ENCODE measurements around the gene HMCN1. TPM values are rescaled to one million over a fixed set of nuclear protein-coding genes. Genes with fewer than 3 reads are reported as not detected.

Gene HMCN1
- total RNA-seq, 2 donors from 2014 or later: 10.4 to 22.3 TPM

DNA sequence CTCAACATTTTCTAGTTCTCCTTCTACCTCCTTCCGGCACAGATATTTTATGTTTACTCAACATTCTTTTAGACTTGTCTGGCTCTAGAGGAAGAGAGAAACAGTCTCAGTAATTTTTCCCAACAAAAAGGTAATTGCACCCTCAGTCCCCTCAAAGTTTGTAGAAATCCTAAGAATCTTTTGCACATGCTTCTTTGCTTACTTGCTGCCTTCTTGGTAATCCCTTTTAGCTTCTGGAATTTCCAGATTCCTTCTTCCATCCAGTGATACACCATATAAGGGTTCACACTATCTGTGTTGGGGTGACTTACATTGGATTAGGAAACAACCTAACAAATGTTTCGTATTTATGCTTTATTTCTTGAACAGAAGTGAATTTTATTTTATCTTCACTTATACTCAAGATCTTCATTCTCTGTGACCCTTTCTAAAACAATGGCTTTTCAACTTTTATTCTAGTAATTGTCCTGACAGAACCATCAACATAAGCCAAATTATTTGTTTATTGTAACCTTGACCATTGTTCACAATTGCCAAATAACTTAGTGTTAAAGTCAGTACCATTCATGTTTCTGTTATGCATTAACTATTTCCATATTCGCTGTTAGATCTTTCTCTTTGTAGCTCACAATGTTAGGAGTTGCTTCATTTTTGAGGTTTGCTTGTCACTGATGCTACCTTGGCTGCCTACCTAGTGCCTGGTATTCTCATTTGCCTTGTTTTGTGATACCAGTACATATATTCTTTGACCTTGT lies 238.1 kb downstream of the HMCN1 start:
- DNase-seq (no peak), ATAC-seq (no peak)
- intact Hi-C loops (cut with DNase I): no loop called here

DNA sequence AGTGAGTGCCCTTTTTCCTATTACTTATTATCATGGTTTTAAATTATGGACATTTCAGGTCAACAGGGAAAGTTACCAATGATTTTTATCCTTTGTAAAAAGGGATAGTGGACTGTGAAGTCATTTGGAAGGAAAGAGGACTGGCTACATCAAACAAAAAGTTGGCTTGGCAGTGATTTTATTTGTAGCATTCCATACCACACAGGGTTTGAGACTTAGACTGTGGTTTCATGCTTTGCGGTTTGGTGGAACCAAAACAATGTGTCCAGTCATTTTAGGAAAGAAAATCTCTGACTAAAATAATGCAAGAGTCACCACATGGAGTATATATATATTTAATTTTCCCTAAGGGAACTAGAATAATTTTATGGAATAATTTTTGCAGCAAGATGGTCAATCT lies 239.5 kb downstream of the HMCN1 start:
- intact Hi-C loops (cut with DNase I): no loop called here
- no peak for DNase-seq
- no peak for ATAC-seq

DNA sequence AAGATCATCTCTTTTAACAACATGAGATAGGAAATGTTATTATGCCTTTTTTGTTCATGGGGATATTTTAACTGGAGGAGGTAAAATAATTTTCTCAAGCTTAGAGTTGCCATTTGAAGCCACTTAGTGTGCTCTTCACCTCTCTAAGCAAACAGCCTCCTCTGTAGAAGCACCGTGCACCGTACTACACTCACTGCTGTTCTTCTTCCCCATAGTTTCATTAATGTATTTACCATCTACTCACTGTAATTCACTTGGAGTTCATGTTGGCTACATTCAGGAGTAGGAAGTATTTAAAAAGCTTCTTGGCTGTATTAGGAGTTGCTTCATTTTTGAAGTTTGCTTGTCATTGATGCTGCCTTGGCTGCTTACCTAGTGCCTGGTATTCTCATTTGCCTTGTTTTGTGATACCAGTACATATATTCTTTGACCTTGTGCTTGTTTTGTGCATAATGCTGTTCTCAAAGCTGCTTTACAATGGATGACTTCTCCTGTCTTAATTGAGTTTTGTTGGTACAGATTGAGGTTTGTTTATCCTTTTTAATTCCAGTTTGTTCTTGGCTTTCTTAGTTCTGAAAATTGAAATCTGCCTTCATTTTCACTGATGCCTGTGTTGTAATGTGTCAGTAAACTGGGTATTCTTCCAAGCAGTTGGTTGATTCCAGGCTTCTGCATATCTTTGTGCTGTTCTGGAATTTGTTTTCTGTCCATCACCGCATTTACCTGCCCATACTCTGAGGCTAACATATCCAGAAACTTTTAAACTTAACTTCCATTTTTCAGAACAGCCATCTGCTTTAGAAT lies 240.4 kb downstream of the HMCN1 start:
- intact Hi-C loops (cut with DNase I): no loop called here
- ATAC-seq (no peak), DNase-seq (no peak)

DNA sequence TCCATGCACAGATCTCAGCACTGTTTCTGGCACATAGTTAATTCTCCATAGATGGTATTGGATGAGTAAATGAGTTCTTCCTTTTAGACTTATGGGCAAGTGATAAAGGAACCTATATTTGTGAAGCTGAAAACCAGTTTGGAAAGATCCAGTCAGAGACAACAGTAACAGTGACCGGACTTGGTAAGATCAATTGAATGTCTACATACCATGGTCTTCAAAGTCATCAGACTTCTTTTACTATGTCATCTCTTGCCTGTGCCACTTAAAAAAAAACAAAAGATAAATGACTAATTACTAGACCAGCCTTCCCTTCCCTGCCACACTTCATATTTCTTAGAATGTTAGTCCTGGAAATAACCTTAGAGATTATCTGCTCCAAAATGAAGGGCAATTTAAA lies 246.7 kb downstream of the HMCN1 start:
- intact Hi-C loops (cut with DNase I): no loop called here
- no peak for DNase-seq
- no peak for ATAC-seq

GRCh38 chr1:185984113-185984836 lies 250.1 kb downstream of the HMCN1 start:
- DNase-seq (no peak), ATAC-seq (peak; percentile 72 to 83)
- intact Hi-C loops (cut with DNase I): no loop called here

DNA sequence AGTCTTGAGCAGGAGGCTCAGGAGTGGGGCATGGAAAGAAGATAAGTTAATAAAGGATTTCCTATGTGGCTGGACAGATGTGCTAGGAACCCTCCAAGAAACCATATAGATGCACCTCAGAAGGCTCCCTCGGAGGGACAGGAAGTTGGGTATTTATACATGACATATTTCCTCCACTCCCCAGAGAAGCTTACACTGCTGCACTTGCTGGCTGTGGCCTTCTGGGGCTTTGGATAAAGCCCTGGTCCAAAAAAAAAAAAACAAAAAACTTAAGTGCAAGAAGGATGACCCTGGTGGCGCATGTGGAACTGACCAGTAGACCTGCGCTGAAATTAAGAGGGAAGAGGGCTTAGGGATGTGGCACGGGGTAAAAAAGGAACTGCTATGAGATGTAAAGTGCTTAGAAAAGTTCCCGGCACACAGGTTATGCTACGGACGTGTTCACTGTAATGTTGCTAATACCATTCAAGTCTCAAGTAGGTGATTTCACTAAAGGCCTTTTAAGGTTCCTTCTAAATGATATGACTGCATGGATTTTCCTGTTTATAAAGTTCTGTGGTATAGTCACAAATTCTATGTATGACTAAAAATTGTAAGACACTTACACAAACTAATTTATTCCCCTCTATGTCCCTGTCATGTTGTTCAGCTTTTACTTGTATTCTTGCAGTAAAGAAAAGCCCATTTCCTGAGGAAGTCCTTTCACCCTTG lies 253.6 kb downstream of the HMCN1 start:
- intact Hi-C loops (cut with DNase I): no loop called here

DNA sequence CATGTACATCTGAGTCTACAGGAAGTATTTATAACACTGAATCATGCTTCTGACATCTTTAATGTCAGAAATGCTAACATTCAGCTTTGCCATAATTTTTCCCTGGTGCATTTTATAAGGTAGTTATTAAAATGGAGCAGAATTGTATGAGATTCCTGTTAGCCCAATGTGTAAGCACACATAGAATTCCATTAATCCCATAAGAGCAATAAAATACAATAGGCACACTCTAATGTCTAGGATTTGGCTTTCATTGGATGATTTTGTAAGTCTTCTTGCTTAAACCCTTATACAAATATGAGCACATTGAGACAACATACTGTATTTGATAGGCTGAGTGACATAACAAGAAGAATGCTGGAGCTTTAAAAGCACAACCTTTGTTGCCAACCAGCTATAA lies 256.4 kb downstream of the HMCN1 start:
- ATAC-seq (no peak), DNase-seq (no peak)
- intact Hi-C loops (cut with DNase I): no loop called here

More for the DNA sequence above, 253.6 kb downstream of the HMCN1 start:
- ATAC-seq (no peak), DNase-seq (no peak)

- DNase-seq (no peak), ATAC-seq (no peak)
- intact Hi-C loops (cut with DNase I): no loop called here
Observed at GRCh38 chr1:185991266-185991665, 257.1 kb downstream of the HMCN1 start.

DNA sequence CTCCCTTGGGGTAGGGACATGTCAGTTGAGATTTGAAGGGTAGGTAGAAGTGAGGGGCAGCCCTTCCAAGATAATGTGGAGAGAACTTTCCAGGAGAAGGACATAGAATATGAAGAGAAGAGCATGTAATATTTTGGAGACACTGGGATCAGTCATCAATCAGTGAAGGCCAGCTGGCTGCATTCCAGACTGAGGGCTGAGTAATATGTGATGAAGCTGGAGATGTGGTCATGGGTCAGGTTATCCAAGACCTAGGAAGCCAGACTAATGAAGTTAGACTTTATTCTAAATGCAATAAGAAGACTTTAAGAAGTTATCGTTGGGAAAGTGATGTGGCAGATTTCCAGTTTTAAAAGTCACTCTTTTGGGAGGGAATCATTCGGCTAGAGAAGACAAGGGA lies 262.0 kb downstream of the HMCN1 start:
- DNase-seq (peak; percentile 68), ATAC-seq (peak in 1 of 2 donors; percentile 76)
- intact Hi-C loops (cut with DNase I): no loop called here

DNA sequence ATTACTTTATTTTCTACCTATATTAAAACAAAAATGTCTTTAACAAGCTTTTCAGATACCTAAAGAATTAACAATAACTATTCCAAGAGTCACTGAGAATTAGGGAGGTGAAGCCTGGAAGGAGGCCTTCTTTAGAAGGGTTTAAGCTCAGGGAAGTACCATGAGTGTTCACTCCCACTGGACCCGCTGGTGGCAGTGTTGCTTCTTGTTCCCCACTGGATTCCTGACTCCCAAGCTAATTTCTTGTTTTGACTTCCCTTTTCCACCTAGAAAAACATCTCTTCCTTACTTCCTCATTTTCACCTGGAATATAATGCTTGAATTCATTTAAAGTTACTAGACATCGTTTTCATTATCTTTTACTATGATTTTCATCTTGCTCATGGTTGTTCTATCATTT lies 264.2 kb downstream of the HMCN1 start:
- intact Hi-C loops (cut with DNase I): no loop called here
- no peak for DNase-seq
- no peak for ATAC-seq

GRCh38 chr1:186002406-186002805 lies 268.2 kb downstream of the HMCN1 start:
- DNase-seq (no peak), ATAC-seq (peak in 1 of 2 donors; percentile 59)
- intact Hi-C loops (cut with DNase I): no loop called here

GRCh38 chr1:186009039-186009737 lies 275.0 kb downstream of the HMCN1 start:
- intact Hi-C loops (cut with DNase I): no loop called here
- peak in 1 of 2 donors; percentile 53 for ATAC-seq
- no peak for DNase-seq

DNA sequence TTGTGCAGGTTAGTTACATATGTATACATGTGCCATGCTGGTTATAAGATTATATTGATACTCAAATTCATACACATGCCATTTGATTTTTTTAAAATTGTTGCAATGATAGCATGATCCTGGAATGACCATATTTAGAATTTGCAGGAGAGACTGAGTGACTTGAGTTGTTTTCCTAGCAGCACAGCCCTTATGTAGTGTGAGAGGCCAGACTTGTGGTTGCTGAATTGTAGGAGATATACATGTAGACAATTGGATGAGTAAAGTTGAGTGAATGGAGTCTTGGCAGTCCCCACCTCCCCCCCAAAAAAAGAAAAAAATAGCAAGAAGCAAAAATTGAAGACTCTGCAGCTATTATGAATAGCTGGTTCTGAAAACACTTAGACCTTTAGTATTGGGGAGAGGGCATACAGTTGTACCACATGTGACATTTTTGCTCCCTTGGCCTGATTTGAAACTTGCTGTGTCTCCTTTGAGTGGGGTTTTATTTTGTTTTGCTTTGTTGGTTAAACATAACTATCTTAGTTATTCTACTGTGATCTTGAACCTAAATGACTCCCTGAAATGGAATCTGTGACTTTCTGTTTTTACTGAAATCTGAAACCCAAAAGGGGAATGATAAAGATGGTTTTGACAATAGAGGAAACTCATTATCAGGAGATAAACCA lies 280.3 kb downstream of the HMCN1 start:
- intact Hi-C loops (cut with DNase I): no loop called here
- DNase-seq (no peak), ATAC-seq (no peak)

- intact Hi-C loops (cut with DNase I): no loop called here
- ATAC-seq: no peak
Observed at GRCh38 chr1:186016856-186017255, 282.7 kb downstream of the HMCN1 start.

DNA sequence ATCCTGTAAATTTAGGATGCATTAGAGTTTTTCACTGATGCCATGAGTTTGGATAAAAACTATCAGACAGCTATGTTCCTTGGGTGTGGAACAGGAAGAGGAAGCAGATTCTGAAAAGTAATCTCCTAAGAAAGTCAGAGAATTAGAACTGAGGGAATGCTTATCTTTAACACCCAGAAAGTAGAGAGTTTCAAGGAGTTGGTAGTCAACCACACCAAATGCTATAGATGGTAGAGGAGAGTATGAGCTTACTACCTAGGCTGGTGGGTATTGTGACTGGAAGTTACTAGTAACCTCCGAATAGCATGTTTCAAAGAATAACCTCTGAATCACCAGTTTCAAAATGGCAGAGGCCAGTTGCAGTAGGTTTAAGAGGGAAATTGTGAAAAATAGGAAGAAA lies 288.0 kb downstream of the HMCN1 start:
- intact Hi-C loops (cut with DNase I): no loop called here
- ATAC-seq (no peak), DNase-seq (no peak)

More at GRCh38 chr1:186016856-186017255, 282.7 kb downstream of the HMCN1 start:
- no peak for DNase-seq

DNA sequence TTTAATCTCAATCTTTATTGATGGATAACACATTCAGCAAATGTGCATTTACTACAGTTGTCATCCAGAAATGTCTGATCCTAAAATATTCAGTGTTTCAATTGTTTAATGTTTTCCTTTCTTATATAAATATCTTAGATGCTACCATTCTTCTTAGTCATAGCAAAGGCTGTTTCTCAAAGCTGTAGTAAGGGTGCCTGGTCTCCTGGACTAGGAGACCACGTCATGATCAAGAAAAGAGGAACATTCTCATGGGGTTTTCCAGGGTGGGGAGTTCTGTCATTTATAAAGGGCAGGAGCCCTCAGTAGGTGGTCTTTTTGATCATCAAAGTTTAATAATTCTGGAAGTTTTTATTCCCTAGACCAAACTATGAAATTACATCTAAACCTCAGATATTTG lies 292.8 kb downstream of the HMCN1 start:
- intact Hi-C loops (cut with DNase I): no loop called here
- peak in 1 of 2 donors; percentile 12 for ATAC-seq
- DNase-seq: no peak

- intact Hi-C loops (cut with DNase I): no loop called here
- peak in 1 of 2 donors; percentile 15 for ATAC-seq
- no peak for DNase-seq
Observed at GRCh38 chr1:186027621-186028020, 293.4 kb downstream of the HMCN1 start.

- DNase-seq (no peak), ATAC-seq (no peak)
- intact Hi-C loops (cut with DNase I): no loop called here
Observed at GRCh38 chr1:186030453-186030852, 296.3 kb downstream of the HMCN1 start.
